ENCODE data around the gene PRKCZ.

The PRKCZ gene

DNA sequence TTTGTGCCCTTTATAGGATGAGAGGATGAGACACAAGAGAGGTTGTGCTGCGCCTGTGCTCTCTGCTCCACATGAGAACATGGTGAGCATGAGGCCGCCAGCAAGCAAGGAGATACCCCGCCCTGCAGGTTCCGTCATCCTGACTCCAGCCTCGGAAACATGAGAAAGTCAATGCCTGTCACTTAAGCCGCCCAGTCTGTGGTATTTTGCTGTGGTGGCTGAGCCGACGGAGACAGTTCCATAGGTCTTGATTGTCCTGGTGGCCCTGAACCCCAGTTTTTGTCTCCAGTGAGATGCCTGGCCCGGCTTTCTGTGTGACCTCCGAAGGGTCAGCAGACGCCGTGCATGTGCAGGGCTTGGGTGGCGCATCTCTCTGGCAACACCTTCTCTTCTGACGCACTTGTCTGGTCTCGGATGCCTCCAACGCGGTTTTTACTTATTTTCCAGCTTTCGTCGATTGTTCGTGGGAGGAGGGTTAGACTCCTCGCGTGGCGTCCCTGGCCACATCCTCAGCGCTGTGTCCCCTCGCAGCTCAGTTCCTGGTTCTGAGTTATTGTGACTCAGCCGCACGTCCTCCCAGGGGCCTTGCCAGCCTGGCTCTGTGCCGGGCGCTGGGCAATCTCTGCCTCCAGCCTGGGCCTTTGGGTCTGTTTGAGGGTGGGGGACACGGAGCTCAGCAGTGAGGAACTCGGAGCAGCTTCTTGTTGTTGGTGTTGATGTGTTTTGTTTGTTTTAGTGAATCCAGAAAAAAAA, 74.4 kb downstream of the PRKCZ start:
- DNase-seq: no peak

- DNase-seq: no peak
These were observed 75.4 kb downstream of the PRKCZ start for GRCh38 chr1:2125350-2126211.

- no peak for DNase-seq
These were observed 76.3 kb downstream of the PRKCZ start for GRCh38 chr1:2126331-2127186.

- no peak for DNase-seq
These were observed 77.3 kb downstream of the PRKCZ start for GRCh38 chr1:2127187-2128145.

DNA sequence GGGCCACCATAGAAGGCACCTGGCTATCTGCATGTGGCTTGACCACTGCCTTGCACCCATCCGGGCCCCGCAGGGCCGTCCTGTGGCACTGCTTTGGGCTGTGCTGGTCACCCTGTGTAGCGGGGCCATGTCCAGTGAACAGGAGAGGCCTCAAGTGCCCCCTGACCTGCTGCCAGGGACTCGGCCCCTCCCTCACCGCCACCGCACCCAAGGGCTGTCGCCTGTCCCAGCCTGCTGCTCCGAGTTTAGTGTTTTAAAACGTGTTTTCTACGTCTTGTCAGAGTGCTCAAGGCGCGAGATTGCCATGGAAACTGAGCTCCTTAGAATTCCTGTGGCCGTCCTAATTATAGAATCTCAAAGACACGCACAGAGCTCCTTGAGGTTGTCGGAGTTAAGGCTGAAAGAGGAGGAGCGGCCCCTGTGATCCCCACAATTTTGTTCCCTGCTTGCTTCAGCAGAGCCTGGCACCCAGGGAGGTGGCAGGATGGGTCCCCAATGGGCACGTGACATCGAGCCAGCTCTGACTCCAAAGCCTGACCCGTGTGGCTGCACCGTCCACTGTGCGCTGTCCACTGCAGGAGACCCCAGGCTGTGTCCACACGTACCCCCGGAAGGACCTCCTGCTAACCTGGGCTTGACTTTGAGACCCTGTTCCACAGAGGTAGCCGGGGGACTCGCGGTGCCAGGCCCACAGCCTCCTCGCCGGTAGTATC, 78.1 kb downstream of the PRKCZ start:
- no peak for DNase-seq

DNA sequence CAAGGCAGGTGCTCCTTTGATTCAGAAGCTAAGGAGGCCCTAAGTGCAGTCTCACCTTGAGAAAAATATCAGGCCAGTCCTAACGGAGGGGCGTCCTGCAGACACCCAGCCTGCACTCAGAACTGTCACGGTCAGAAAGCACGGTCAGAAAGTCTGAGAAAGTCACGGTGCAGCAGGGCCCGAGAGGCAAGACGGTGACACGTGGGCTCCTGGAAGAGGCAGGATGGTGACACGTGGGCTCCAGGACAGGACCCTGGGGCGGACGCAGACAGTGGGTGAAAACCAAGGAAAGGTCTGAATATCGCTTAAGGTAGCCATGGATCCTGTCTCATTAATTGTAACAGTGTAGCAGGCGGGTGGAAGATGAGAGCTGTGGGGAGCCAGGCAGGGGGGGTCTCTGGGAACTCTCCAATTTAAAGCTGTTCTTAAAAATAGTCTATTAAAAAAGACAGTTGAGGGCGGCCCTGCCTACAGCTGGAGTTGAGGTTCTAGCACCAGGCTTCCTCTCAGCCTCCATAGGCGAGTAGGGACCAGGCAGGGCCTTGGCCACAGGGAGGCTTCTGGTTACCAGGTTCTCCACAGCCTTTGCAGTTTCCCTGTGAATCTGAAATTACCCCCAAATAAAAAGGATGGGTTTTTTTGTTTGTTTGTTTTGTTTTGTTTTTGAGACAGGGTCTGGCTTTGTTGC, 79.2 kb downstream of the PRKCZ start:
- no peak for DNase-seq

- no peak for DNase-seq
These were observed 79.9 kb downstream of the PRKCZ start for GRCh38 chr1:2130156-2130555.

- DNase-seq: no peak
These were observed 80.7 kb downstream of the PRKCZ start for GRCh38 chr1:2130871-2131289.

- peak in 1 of 2 experiments; percentile 19 for DNase-seq
These were observed 82.2 kb downstream of the PRKCZ start for GRCh38 chr1:2132222-2133038.

DNA sequence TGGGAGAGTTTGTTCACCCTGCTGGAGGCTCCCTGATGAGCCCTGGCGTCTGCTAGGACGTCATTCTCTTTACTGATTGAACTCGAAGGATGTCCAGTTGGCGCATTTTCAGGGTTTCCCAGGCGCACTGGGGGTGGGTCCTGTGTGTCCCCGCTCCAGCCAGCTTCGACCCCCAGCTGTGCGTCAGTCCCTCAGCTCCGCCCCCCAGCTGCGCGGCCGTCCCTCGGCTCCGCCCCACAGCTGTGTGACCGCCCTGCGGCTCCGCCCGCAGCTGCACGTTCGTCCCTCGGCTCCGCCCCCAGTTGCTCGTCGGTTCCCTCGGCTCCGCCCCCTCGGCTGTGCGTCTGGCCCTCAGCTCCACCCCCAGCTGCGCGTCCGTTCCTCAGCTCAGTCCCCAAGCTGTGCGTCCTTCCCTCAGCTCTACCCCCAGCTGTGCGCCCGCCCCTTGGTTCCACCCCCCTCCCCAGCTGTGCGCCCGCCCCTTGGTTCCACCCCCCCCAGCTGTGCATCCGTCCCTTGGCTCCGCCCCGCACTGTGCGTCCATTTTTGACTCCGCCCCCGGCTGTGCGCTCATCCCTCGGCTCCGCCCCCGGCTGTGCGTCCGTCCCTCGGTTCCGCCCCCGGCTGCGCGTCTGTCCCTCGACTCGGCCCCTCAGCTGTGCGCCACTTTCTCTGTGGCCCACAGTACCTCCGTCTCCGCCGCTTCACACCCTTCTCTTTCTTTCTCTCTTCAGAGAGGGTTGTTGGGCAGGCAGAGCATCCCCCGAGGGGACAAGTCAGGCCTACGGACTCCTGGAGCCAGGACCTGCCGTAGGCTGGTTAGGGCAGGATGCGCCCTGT, 83.0 kb downstream of the PRKCZ start:
- DNase-seq: peak; percentile 95 to 96

DNA sequence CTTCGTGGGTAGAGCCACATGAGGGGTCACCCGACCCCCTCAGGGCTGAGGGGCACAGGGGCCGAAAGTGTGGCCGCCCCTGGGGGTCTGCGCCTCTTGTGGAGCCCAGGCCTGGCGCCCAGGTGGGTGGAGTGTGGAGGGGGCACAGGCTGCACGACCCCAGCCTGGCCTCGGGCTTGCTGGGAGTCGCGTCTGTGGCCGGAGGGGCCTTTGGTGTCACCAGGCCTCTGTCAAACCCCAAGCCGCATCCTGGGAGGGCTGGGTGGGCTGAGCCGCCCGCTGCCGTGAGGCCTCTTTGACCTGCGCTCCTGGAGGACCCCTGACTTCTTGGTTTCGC, 83.6 kb downstream of the PRKCZ start:
- no peak for DNase-seq

DNA sequence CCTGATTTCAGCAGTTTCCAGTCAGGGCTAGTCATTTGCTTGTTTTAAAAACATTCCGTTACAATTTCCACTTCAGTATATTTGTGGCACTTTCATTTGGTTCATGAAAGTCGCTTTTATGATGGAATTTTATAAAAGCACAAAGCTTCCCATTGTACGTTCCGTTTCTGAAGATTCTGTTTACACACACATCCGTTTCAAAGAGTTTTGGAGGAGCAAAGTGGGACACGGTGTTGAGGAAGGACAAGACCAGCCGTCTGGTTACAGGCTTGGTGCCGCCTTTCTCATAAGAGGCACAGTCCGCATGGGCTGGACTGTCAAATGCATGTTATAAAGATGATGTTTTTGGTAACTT, 84.0 kb downstream of the PRKCZ start:
- DNase-seq: no peak

GRCh38 chr1:2134621-2135307, 84.6 kb downstream of the PRKCZ start:
- no peak for DNase-seq

- no peak for DNase-seq
These were observed 85.2 kb downstream of the PRKCZ start for GRCh38 chr1:2135441-2135841.

GRCh38 chr1:2135941-2136340, 85.7 kb downstream of the PRKCZ start:
- DNase-seq: no peak

DNA sequence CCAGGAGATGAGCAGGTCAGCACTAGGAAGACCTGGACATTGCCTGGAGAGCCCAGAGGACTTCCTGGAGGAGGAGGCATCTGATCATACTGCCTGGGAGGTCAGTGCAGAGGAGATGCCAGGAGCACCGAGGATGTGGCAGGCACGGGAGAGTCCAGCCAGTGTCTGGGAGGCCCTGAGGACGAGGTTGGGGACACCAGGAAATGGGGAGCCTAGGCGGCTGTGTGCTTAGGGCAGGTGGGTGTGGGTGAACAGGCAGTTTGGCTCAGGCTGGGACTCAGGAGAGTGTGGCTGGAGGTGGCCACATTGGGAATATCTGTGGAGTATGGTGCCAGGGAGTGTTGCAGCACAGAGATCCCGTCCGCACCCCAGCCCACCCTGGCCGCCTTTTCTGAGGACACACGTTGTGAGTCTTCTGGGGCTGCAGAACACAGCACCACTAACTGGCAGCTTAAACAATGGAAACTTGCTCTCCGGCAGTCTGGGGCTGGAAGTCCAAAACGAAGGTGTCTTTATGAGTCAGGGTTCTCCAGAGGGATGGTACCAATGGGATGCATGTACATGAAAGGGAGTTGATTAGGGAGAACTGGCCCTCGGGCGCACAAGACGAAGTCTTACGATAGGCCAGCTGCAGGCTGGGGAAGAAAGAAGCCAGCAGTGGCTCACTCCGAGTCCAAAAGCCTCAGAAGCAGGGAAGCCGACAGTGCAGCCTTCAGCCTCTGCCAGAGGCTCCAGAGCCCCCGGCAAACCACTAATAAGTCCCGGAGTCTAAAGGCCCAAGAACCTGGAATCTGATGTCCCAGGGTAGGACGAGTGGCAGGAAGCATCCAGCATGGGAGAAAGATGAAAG, 86.4 kb downstream of the PRKCZ start:
- DNase-seq: no peak
